Measurements from ENCODE around the gene GIGYF1.

Gene GIGYF1

GRCh38 chr7:100642534-100642907, 51.5 kb downstream of the GIGYF1 start:
- Histone ChIP-seq H2AFZ (ENCODE audit: low read length, unreplicated experiment) (no peak overlapping the region), H3K36me3 (ENCODE audit: insufficient read depth, low read length) (no peaks in the 10 kb centered on the region), H3K4me1 (ENCODE audit: control insufficient read depth, insufficient read depth, low read length, unreplicated experiment) (no peaks in the 10 kb centered on the region), H3K79me2 (ENCODE audit: control insufficient read depth, insufficient read depth, low read length, unreplicated experiment) (no peaks in the 10 kb centered on the region), H3K4me3 (ENCODE audit: low read depth, low read length) (no peak overlapping the region), H3K27ac (ENCODE audit: low read depth, low read length) (no peak overlapping the region), H3K27me3 (ENCODE audit: insufficient read depth, low read length) (peaks cover 20% of the 10 kb centered on the region)

GRCh38 chr7:100641860-100642533, 52.1 kb downstream of the GIGYF1 start:
- H3K36me3 ChIP-seq (ENCODE audit: insufficient read depth, low read length), result no peaks in the 10 kb centered on the region
- H3K4me3 ChIP-seq (ENCODE audit: low read depth, low read length), result no peak overlapping the region
- no peaks in the 10 kb centered on the region for H3K79me2 ChIP-seq (ENCODE audit: control insufficient read depth, insufficient read depth, low read length, unreplicated experiment)
- H3K4me1 ChIP-seq (ENCODE audit: control insufficient read depth, insufficient read depth, low read length, unreplicated experiment), result no peaks in the 10 kb centered on the region
- H2AFZ ChIP-seq (ENCODE audit: low read length, unreplicated experiment), result no peak overlapping the region
- H3K27me3 ChIP-seq (ENCODE audit: insufficient read depth, low read length), result peaks cover 15% of the 10 kb centered on the region; the same call in 1 of the 2 replicates
- H3K27ac ChIP-seq (ENCODE audit: low read depth, low read length), result no peak overlapping the region

DNA sequence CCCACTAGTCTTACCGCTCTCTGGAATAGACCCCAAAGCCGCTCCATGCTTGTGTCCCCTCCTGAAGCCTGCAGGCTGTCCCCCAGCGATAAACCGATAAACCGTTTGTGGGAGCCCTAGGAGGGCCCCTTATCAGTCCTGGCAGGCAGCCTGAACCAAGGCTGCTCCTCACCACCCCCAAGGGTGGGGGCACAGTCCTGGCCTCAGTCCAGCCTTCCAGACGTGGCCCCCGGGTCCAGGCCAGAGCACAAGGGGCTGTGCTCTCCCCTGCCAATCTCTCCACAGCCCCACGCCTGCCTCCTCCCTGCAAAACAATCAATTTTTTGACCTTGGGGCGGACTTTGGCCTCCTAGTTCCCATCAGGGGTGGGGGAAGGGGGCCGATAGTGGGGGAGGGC, 52.6 kb downstream of the GIGYF1 start, which contains the start of gene TFR2:
TFR2 (minus strand) TSS at position 90 of the 397 bp plus-strand sequence; CDS start at position 47, 43 bp downstream.
- H2AFZ ChIP-seq (ENCODE audit: low read length, unreplicated experiment), result no peak within 1 kb of the TSS
- no peaks in the 10 kb centered on the region for H3K36me3 ChIP-seq (ENCODE audit: insufficient read depth, low read length)
- peaks cover 11% of the 10 kb centered on the region; the same call in 1 of the 2 replicates for H3K27me3 ChIP-seq (ENCODE audit: insufficient read depth, low read length)
- H3K79me2 ChIP-seq (ENCODE audit: control insufficient read depth, insufficient read depth, low read length, unreplicated experiment), result no peaks in the 10 kb centered on the region
- no peak within 1 kb of the TSS for H3K27ac ChIP-seq (ENCODE audit: low read depth, low read length)
- H3K4me3 ChIP-seq (ENCODE audit: low read depth, low read length), result no peak within 1 kb of the TSS
- no peaks in the 10 kb centered on the region for H3K4me1 ChIP-seq (ENCODE audit: control insufficient read depth, insufficient read depth, low read length, unreplicated experiment)

DNA sequence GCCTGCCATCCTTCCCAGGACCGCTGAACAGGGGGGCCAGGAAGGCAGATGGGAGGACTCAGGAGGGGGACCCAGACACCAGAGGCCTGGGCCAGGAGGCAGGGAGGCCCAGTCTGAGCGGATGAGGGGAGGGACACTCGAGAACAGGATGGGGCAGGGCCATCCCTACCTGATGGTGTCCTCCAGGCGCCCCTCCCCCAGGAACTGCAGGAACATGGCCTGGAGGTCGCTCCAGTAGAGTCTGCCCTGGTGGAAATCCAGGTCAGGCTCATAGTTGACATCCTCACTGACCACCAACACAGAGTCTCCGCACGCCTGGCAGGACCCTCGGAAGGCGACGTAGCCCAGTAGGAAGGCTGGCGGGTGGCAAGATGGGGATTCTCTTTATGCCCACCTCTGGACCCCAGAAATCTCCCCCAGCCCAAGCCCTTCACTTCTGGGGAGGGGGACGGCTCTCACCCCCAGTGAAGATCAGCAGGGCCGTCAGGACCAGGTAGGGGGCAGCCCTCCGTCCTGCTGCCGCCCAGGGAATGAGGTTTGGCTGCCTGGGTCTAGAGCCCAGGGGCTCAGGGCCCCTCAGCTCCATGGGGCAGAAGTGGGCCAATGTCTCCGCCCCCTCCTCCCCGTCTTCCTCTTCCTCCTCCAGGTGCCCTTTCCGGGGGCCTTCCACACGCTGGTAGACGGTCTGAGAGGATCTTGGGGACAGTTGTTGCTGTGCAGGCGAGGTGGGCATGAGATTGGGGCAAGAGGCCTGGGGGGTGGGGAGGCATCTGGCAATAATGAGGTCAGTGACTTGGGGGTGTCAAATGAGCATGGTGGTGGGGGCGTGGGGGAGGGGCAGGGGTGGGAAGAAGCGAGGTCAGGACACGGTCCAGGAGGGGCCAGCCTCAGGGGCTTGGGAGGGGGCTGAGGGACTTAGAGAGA, 53.3 kb downstream of the GIGYF1 start:
- H3K4me3 ChIP-seq (ENCODE audit: low read depth, low read length), result no peak overlapping the region
- H3K79me2 ChIP-seq (ENCODE audit: control insufficient read depth, insufficient read depth, low read length, unreplicated experiment), result no peaks in the 10 kb centered on the region
- H2AFZ ChIP-seq (ENCODE audit: low read length, unreplicated experiment), result no peak overlapping the region
- 0 out of 2 replicates have a peak, but pooled peaks cover 4% of the 10 kb centered on the region for H3K27me3 ChIP-seq (ENCODE audit: insufficient read depth, low read length)
- no peaks in the 10 kb centered on the region for H3K4me1 ChIP-seq (ENCODE audit: control insufficient read depth, insufficient read depth, low read length, unreplicated experiment)
- H3K36me3 ChIP-seq (ENCODE audit: insufficient read depth, low read length), result no peaks in the 10 kb centered on the region
- no peak overlapping the region for H3K27ac ChIP-seq (ENCODE audit: low read depth, low read length)

DNA sequence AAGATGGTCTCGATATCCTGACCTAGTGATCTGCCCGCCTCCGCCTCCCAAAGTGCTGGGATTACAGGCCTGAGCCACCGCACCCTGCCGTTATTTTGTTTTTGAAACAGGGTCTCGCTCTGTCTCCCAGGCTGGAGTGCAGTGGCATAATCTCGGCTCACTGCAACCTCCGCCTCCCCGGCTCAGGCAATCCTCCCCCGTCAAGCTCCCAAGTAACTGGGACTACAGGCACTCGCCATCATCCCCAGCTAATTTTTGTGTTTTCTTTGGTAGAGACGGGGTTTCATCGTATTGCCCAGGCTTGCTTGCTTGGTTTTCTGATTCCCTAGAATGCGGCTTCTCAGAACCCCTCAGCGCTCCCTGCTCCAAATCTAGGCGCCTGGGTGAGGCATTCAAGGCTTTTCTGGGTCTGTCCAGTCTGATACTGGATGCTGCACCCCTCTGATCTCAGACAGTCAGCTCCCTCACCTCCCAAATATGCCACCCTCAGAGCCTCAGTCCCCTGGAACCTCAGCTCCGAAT, 54.0 kb downstream of the GIGYF1 start:
- Histone ChIP-seq H3K27ac (ENCODE audit: low read depth, low read length) (no peak overlapping the region), H2AFZ (ENCODE audit: low read length, unreplicated experiment) (no peak overlapping the region), H3K79me2 (ENCODE audit: control insufficient read depth, insufficient read depth, low read length, unreplicated experiment) (no peaks in the 10 kb centered on the region), H3K36me3 (ENCODE audit: insufficient read depth, low read length) (no peaks in the 10 kb centered on the region), H3K4me3 (ENCODE audit: low read depth, low read length) (no peak overlapping the region), H3K4me1 (ENCODE audit: control insufficient read depth, insufficient read depth, low read length, unreplicated experiment) (no peaks in the 10 kb centered on the region), H3K27me3 (ENCODE audit: insufficient read depth, low read length) (no peaks in the 10 kb centered on the region)

GRCh38 chr7:100632951-100633717, 60.9 kb downstream of the GIGYF1 start:
- Histone ChIP-seq H3K79me2 (ENCODE audit: control insufficient read depth, insufficient read depth, low read length, unreplicated experiment) (no peaks in the 10 kb centered on the region), H3K36me3 (ENCODE audit: insufficient read depth, low read length) (no peaks in the 10 kb centered on the region), H3K27ac (ENCODE audit: low read depth, low read length) (peak overlapping the region; percentile 16; the same call in 1 of the 2 replicates), H3K27me3 (ENCODE audit: insufficient read depth, low read length) (no peaks in the 10 kb centered on the region), H3K4me3 (ENCODE audit: low read depth, low read length) (peak overlapping the region; percentile 97), H3K4me1 (ENCODE audit: control insufficient read depth, insufficient read depth, low read length, unreplicated experiment) (no peaks in the 10 kb centered on the region), H2AFZ (ENCODE audit: low read length, unreplicated experiment) (peak overlapping the region; percentile 94)

DNA sequence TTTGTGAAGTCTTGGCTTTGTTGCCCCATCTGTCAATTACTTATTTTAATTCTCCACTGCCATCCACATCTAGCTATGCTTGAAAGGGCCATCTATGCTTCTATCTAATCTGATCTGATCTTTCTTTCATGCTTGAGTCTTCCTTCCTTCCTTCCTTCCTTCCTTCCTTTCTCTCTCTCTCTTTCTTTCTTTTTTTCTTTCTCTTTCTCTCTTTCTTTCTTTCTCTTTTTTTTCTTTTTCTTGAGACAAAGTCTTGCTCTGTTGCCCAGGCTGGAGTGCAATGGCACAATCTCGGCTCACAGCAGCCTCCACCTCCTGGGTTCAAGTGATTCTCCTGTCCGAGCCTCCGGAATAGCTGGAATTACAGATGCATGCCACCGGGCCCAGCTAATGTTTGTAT, 64.0 kb downstream of the GIGYF1 start:
- Histone ChIP-seq H3K36me3 (ENCODE audit: insufficient read depth, low read length) (no peaks in the 10 kb centered on the region), H3K27ac (ENCODE audit: low read depth, low read length) (no peak overlapping the region), H3K27me3 (ENCODE audit: insufficient read depth, low read length) (no peaks in the 10 kb centered on the region), H3K4me3 (ENCODE audit: low read depth, low read length) (no peak overlapping the region), H3K79me2 (ENCODE audit: control insufficient read depth, insufficient read depth, low read length, unreplicated experiment) (no peaks in the 10 kb centered on the region), H3K4me1 (ENCODE audit: control insufficient read depth, insufficient read depth, low read length, unreplicated experiment) (peaks cover 3% of the 10 kb centered on the region), H2AFZ (ENCODE audit: low read length, unreplicated experiment) (no peak overlapping the region)

All from ACC112 (cell line).